GM12892 (cell line): Measurements from ENCODE around the gene NTRK3.

Experiments used
- POLR2A ChIP-seq: IDR thresholded peaks from 2 replicates; pipeline ENCODE4 v1.6.1; 2011; ENCODE audit warnings: low read depth, low read length, control low read depth
- POLR2AphosphoS5 ChIP-seq: IDR thresholded peaks from 2 replicates; pipeline ENCODE4 v1.6.1; 2011; ENCODE audit warnings: low read depth, low read length, control low read depth

- TF ChIP-seq POLR2AphosphoS5 (no peak), POLR2A (no peak)
Observed at GRCh38 chr15:87952736-87953287, 303.7 kb downstream of the NTRK3 start.
